Breast epithelium (tissue), 4 donors: ENCODE measurements around the gene MLC1. TPM values are rescaled to one million over a fixed set of nuclear protein-coding genes. Genes with fewer than 3 reads are reported as not detected.

Experiments
- DNase-seq, 2 donors: peaks; one replicate each; pipeline ENCODE4 v3.0.0-alpha.2; 2019; ENCODE audit warnings: low spot score in 2 of 2
- H3K27ac ChIP-seq, 2 donors: fragments of 200-600 bp; sonication (generic) in 1 of 2; one replicate each; pipeline ENCODE4 v1.5.1; 2016 to 2019; ENCODE audit warnings: mild to moderate bottlenecking in 1 of 2
- H3K27me3 ChIP-seq, 2 donors: fragments of 200-600 bp; sonication (generic) in 1 of 2; one replicate each; pipeline versions ENCODE4 v1.5.1 to v1.6.0; 2017 to 2019; ENCODE audit warnings: control low read depth in 1 of 2, mild to moderate bottlenecking in 1 of 2
- H3K36me3 ChIP-seq: fragments of 200-600 bp; one replicate; pipeline ENCODE4 v1.5.1; 2019
- H3K4me1 ChIP-seq, 2 donors: fragments of 200-600 bp; sonication (generic); one replicate each; pipeline ENCODE4 v1.5.1; 2016 to 2019; ENCODE audit warnings: control low read depth in 1 of 2
- H3K4me3 ChIP-seq, 3 donors: fragments of 200-600 bp; sonication (generic); 1 replicate in 2 of 3; 2 replicates in 1 of 3; pipeline ENCODE4 v1.5.1; 2016 to 2019; ENCODE audit warnings: mild to moderate bottlenecking in 3 of 3, moderate library complexity in 2 of 3
- H3K9me3 ChIP-seq, 2 donors: fragments of 200-600 bp; sonication (generic) in 1 of 2; one replicate each; pipeline ENCODE4 v1.5.1; 2016 to 2019; ENCODE audit warnings: control low read depth in 1 of 2
- CTCF ChIP-seq, 3 donors: fragments of 450-650 bp; IDR thresholded peaks; one replicate each; pipeline ENCODE4 v1.5.1; 2016 to 2017; ENCODE audit warnings: antibody characterized with exemption in 3 of 3, mild to moderate bottlenecking in 3 of 3, moderate library complexity in 3 of 3
- POLR2A ChIP-seq: fragments of 450-650 bp; IDR thresholded peaks from one replicate; pipeline ENCODE4 v1.6.1; 2016; ENCODE audit warnings: antibody characterized with exemption, mild to moderate bottlenecking, moderate library complexity
- POLR2AphosphoS5 ChIP-seq, 3 donors: sonication (generic); formaldehyde crosslinking; IDR thresholded peaks; one replicate each; pipeline ENCODE4 v1.6.1; 2017; ENCODE audit warnings: antibody characterized with exemption in 3 of 3
- intact Hi-C: fragments of 100-400 bp; cut with DNase I; formaldehyde crosslinking; loops from one replicate; pipeline ENCODE4 v1.15.1; 2023; ENCODE audit warnings: low total_unique reads
- total RNA-seq, 3 donors: library from RNA; depleted of rRNA; stranded (reverse); fragments of >200 nt; gene quantifications; one replicate each; pipeline ENCODE4 v1.1.0, GENCODE V29; 2016

MLC1 gene
- total RNA-seq, 3 donors from 2014 or later: 0.15 TPM; not detected in 2

DNA sequence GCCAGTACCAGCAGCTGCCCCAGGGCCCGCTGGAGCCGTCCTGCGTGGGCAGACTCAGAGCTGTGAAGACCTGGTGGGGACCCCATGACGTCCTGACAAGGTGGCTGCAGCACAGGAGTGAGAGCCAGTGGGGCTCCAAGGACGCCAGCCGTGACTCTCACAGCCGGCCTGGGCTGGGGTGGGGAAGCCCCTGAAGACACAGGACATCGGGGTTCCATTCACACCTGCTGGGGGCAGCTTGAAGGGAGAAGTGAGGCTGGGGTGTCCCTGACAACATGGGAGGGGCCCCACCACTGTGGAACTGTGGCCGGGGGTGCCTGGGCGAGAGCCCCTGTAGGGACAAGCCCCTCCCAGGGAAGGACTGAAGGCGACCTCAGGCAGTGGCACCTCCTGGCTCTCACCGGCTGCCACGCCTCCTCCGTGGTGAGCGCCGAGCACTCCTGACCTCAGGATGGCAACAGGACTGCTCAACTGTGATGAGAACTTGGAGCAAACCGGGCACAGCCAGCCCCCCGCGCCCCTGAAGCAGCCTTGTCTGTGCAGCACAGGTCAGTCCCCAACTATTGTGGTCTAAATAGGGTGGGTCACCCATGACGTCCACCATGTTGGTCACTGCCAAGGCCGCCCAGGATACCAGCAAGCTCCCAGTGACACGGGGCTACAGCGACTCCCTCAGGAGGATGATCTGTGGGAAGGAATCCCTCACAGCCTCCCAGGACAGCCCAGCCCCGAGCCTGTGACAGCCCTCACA lies 49.9 kb downstream of the MLC1 start:
- intact Hi-C loops: no loop called here
- Histone ChIP-seq H3K27me3 (peaks cover 0 to 22% of the 10 kb centered on the region in 2 donors), H3K9me3 (peaks cover 6 to 15% of the 10 kb centered on the region in 2 donors), H3K4me1 (no peaks in the 10 kb centered on the region), H3K27ac (no peak overlapping the region), H3K36me3 (no peaks in the 10 kb centered on the region), H3K4me3 (no peak overlapping the region)
- no peak for TF ChIP-seq POLR2A
- no peak for TF ChIP-seq CTCF (IDR thresholded peaks at IDR 0.05)
- no peak for TF ChIP-seq POLR2AphosphoS5 (IDR thresholded peaks at IDR 0.05)
- DNase-seq: no peak

- Histone ChIP-seq H3K4me1 (no peaks in the 10 kb centered on the region), H3K4me3 (no peak overlapping the region), H3K27me3 (peaks cover 0 to 22% of the 10 kb centered on the region in 2 donors), H3K36me3 (no peaks in the 10 kb centered on the region), H3K27ac (no peak overlapping the region), H3K9me3 (peaks cover 4 to 14% of the 10 kb centered on the region in 2 donors)
- DNase-seq: no peak
- no peak for TF ChIP-seq POLR2A
- intact Hi-C loops: loop anchor here (5.0 kb wide), 1 partner anchor 107 kb away; no protein-coding TSS in a partner anchor
Measured at GRCh38 chr22:50034126-50035081, 50.8 kb downstream of the MLC1 start.

DNA sequence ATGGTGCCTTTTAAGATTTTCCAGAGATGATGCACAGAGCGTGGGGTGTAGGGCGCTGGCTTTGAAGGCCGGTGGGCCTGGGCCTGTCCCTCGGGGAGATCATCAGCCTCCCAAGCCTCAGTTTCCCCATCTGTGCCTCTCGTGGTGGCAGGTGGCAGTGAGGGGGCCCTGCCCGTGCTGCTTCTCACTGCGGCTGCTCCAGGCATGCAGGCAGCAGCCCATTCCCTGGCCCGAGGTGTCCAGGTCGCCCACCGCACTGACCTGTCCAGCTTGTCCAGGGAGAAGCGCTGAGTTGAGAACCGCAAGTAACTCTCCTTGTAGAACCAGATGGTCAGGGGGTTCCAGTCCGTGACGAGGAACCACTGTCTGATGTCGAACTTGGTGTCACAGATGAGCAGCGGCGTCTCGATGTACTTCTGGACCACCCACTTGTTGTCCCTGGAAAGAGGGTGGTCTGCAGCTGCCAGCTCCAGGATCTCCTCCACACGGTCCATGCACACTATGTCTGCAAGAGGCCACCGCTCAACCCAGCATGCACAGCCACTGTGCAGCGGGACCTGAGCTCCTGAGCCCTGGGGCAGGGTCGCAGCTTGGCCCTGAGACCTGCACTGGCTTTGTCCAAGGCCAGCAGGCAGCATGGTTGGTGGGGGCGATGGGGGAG lies 52.2 kb downstream of the MLC1 start:
- H3K9me3 ChIP-seq: peaks cover 0 to under 1% of the 10 kb centered on the region in 2 donors
- H3K27me3 ChIP-seq: peaks cover 0 to 22% of the 10 kb centered on the region in 2 donors
- intact Hi-C loops: loop anchor here (5.0 kb wide), 1 partner anchor 106 kb away; no protein-coding TSS in a partner anchor
- H3K27ac ChIP-seq: no peak overlapping the region
- DNase-seq: no peak
- TF ChIP-seq CTCF (IDR thresholded peaks at IDR 0.05) (no peak), POLR2AphosphoS5 (IDR thresholded peaks at IDR 0.05) (no peak), POLR2A (no peak)
- no peaks in the 10 kb centered on the region for H3K36me3 ChIP-seq
- H3K4me1 ChIP-seq: no peaks in the 10 kb centered on the region
- no peak overlapping the region for H3K4me3 ChIP-seq

DNA sequence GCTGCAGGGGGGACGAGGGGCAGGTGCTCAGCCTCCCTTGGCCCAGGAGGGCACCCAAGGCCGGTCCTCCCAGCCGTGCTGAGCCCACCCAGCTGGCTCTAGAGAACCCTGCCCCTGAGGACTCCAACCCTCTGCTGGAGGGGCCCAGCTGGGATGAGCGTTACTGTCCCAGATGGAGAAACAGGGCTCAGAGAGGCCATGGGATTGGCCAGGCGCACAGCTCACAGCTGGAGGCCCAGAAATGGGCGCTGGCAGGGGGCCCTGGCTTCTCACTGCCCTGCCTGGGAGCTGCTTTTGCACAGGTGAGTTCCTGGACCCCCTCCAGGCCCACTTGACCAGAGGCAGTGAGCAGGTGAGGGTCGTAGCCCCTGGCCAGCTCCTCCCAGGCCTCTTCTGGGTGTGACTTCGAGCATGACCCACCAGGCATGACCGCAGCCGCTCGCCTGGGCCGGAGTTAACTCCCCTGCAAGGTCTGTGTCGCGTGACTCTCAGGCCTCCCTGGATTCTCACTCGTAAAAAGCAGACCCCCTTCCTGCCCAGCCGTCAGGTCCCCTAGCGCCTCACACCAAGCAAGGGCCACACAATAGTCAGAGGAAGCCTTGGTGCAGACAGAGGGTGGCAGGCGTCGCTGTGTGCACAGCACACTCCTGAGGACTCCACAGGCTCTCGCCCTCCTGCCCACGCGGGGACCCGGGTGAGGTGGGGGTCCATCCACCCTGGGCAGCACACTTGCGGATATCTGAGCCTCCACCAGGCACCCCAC lies 52.9 kb downstream of the MLC1 start:
- H3K36me3 ChIP-seq: no peaks in the 10 kb centered on the region
- H3K4me1 ChIP-seq: peaks cover 0 to 4% of the 10 kb centered on the region in 2 donors
- H3K27ac ChIP-seq: no peak overlapping the region
- TF ChIP-seq POLR2AphosphoS5 (IDR thresholded peaks at IDR 0.05): no peak
- no peak for TF ChIP-seq CTCF (IDR thresholded peaks at IDR 0.05)
- TF ChIP-seq POLR2A: no peak
- no peaks in the 10 kb centered on the region for H3K9me3 ChIP-seq
- H3K4me3 ChIP-seq: no peak overlapping the region
- H3K27me3 ChIP-seq: peaks cover 0 to 22% of the 10 kb centered on the region in 2 donors
- intact Hi-C loops: loop anchor here (5.0 kb wide), 1 partner anchor 105 kb away; no protein-coding TSS in a partner anchor
- no peak for DNase-seq
